Adrenal gland (tissue), 12 donors: ENCODE measurements around the gene SLC66A3. TPM values are rescaled to one million over a fixed set of nuclear protein-coding genes. Genes with fewer than 3 reads are reported as not detected.

Source experiments
- DNase-seq, 7 donors: peaks; one replicate each; pipeline ENCODE4 v3.0.0-alpha.2; 2019 to 2020
- H3K27ac ChIP-seq, 5 donors: fragments of 200-600 bp; sonication (generic) in 4 of 5; 1 replicate in 3 of 5; 2 replicates in 2 of 5; pipeline versions ENCODE4 v1.5.1 to v1.8.0; 2016 to 2020; ENCODE audit warnings: mild to moderate bottlenecking in 1 of 5
- H3K27me3 ChIP-seq: fragments of 200-600 bp; 2 replicates; pipeline ENCODE4 v1.8.0; 2021
- H3K36me3 ChIP-seq, 2 donors: fragments of 200-600 bp; replicated peaks in 1 of 2; 1 replicate in 1 of 2; 2 replicates in 1 of 2; pipeline versions ENCODE4 v1.5.1 to v1.8.0; 2018 to 2022
- H3K4me1 ChIP-seq, 2 donors: fragments of 200-600 bp; replicated peaks in 1 of 2; 1 replicate in 1 of 2; 2 replicates in 1 of 2; pipeline versions ENCODE4 v1.5.1 to v1.8.0; 2018 to 2021
- H3K4me3 ChIP-seq, 4 donors: fragments of 200-600 bp; sonication (generic) in 3 of 4; one replicate each; pipeline ENCODE4 v1.5.1; 2016 to 2018
- H3K9me3 ChIP-seq, 3 donors: fragments of 200-600 bp; sonication (generic) in 1 of 3; replicated peaks in 1 of 3; 1 replicate in 2 of 3; 2 replicates in 1 of 3; pipeline versions ENCODE4 v1.5.1 to v1.8.0; 2016 to 2021
- POLR2A ChIP-seq, 2 donors: fragments of 450-650 bp; IDR thresholded peaks; one replicate each; pipeline ENCODE4 v1.6.1; 2017; ENCODE audit warnings: antibody characterized with exemption in 2 of 2, mild to moderate bottlenecking in 2 of 2, moderate library complexity in 1 of 2
- WGBS, 4 donors: extraction: QIAGEN DNeasy Blood & Tissue Kit in 2 of 4; methylation state at CpG; one replicate each; pipeline versions ENCODE4 v1.1.5 to v1.1.7; 2013 to 2017; 5-methylcytosine and 5-hydroxymethylcytosine counted together
- intact Hi-C, 2 donors: fragments of 100-400 bp; cut with DNase I; formaldehyde crosslinking; loops; one replicate each; pipeline versions ENCODE4 v1.14.1 to v1.15.0; 2022 to 2023
- polyA plus RNA-seq, 3 donors: library from polyadenylated mRNA; stranded (reverse); fragments of 200-250 nt in 2 of 3; fragments of 350-450 nt in 1 of 3; fragmentation: Illumina TruSeq in 1 of 3; extraction: RNeasy Lipid Tissue Mini Kit (QIAGEN cat#74804) in 1 of 3; gene quantifications; one replicate each; pipeline ENCODE4 v1.2.3, GENCODE V29; 2013 to 2014
- total RNA-seq, 9 donors: library from RNA; depleted of rRNA in 4 of 9; stranded (reverse); fragments of >200 nt in 4 of 9; fragments of 120-200 nt in 1 of 9; fragmentation: NEBNext Ultra II Directional in 1 of 9; extraction: Animal tissue kit (Norgen Biotek cat#: 25700) in 1 of 9; gene quantifications; one replicate each; pipeline versions ENCODE4 v1.1.0 to v1.2.4, GENCODE V29; 2013 to 2023
- TF ChIP-seq, protein P1 (sequence below), 6 experiments: fragments of 450-650 bp in 4 of 6; fragments of 200-600 bp in 2 of 6; sonication (generic) in 1 of 6; IDR thresholded peaks; 1 replicate in 5 of 6; 2 replicates in 1 of 6; pipeline versions ENCODE4 v1.5.1 to v1.8.0; 2016 to 2021; ENCODE audit warnings: antibody characterized with exemption in 6 of 6, mild to moderate bottlenecking in 2 of 6, moderate library complexity in 1 of 6
- donor health status: healthy with polysubstance abuse.
- donor health status: Bipolar disorder and iron deficiency.
- donor health status: DM: yes; HTN: yes; CAD: no.
- donor health status: DM: no; HTN: no; CAD: no.
- donor health status: DM: no; HTN: no; CAD: no.
- donor health status: DM: yes; HTN: yes; CAD: no.

The SLC66A3 gene
- total and polyA plus RNA-seq, 12 donors = 13.0 to 162 (median 41.0) TPM

DNA sequence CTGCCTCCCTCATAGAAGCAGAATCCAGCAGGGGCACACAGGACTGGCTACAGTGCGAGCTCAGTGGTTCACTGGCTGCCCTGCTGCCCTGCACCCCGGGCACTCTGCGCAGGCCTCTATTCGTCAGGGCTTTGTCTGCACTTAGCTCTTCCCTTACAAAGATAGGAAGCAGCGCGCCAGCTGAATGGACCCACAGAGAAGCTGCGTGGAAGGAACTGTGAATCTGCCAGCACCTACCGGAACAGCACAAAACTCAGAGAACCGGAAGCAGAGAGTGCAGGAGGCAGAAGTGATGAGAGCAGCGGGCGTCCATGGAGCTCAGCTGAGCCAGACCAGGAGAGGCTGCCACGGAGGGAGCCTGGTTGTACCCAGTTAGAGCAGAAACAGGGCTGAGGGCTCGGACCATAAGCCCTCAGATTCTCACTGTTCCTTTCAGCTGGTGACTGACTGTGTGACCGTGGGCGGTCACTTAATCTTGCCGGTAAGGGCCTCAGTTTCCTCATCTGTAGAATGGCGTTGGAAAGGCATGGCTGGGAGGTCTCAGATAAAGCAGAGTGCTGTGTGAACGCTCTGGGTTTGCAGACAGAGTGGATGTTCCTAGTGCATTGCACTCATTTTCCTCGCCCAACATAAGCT, 23.1 kb upstream of the SLC66A3 start:
- Histone ChIP-seq H3K4me3 (peak overlapping the region in 1 of 4 donors; percentile 57), H3K27ac (no peak overlapping the region), H3K36me3 (no peaks in the 10 kb centered on the region), H3K27me3 (no peaks in the 10 kb centered on the region), H3K4me1 (peaks cover 16 to 19% of the 10 kb centered on the region in 2 donors), H3K9me3 (no peaks in the 10 kb centered on the region)
- TF ChIP-seq, protein P1, sequence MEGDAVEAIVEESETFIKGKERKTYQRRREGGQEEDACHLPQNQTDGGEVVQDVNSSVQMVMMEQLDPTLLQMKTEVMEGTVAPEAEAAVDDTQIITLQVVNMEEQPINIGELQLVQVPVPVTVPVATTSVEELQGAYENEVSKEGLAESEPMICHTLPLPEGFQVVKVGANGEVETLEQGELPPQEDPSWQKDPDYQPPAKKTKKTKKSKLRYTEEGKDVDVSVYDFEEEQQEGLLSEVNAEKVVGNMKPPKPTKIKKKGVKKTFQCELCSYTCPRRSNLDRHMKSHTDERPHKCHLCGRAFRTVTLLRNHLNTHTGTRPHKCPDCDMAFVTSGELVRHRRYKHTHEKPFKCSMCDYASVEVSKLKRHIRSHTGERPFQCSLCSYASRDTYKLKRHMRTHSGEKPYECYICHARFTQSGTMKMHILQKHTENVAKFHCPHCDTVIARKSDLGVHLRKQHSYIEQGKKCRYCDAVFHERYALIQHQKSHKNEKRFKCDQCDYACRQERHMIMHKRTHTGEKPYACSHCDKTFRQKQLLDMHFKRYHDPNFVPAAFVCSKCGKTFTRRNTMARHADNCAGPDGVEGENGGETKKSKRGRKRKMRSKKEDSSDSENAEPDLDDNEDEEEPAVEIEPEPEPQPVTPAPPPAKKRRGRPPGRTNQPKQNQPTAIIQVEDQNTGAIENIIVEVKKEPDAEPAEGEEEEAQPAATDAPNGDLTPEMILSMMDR (IDR thresholded peaks at IDR 0.05) = no peak
- TF ChIP-seq POLR2A (IDR thresholded peaks at IDR 0.05) = no peak
- intact Hi-C loops = loop anchor here (5.0 to 10.0 kb wide), 4 partner anchors 105 to 283 kb away; no protein-coding TSS in a partner anchor
- WGBS, 4 donors = 67 to 74% (median 71%) methylated on average over 18 to 19 of the region's 19 CpGs
- no peak for DNase-seq

- H3K27me3 ChIP-seq = no peaks in the 10 kb centered on the region
- intact Hi-C loops = loop anchor here (5.0 to 10.0 kb wide), 4 partner anchors 104 to 281 kb away; no protein-coding TSS in a partner anchor
- TF ChIP-seq POLR2A (IDR thresholded peaks at IDR 0.05) = no peak
- TF ChIP-seq, protein P1 (IDR thresholded peaks at IDR 0.05) = no peak
- no peak overlapping the region for H3K27ac ChIP-seq
- peak overlapping the region in 2 of 4 donors; percentile 15 to 57 for H3K4me3 ChIP-seq
- H3K36me3 ChIP-seq = no peaks in the 10 kb centered on the region
- whole genome bisulfite sequencing, 4 donors = 19 to 33% (median 26%) methylated on average over 16 to 25 of the region's 25 CpGs
- no peak for DNase-seq
- H3K9me3 ChIP-seq = no peaks in the 10 kb centered on the region
- H3K4me1 ChIP-seq = peaks cover 16 to 19% of the 10 kb centered on the region in 2 donors
Observed at GRCh38 chr2:11133238-11133935, 21.9 kb upstream of the SLC66A3 start.

- Histone ChIP-seq H3K9me3 (no peaks in the 10 kb centered on the region), H3K27ac (no peak overlapping the region), H3K36me3 (no peaks in the 10 kb centered on the region), H3K27me3 (no peaks in the 10 kb centered on the region), H3K4me3 (peak overlapping the region in 1 of 4 donors; percentile 57), H3K4me1 (peaks cover 16 to 19% of the 10 kb centered on the region in 2 donors)
- intact Hi-C loops = loop anchor here (5.0 to 10.0 kb wide), 4 partner anchors 103 to 281 kb away; no protein-coding TSS in a partner anchor
- TF ChIP-seq POLR2A (IDR thresholded peaks at IDR 0.05) = no peak
- TF ChIP-seq, protein P1 (IDR thresholded peaks at IDR 0.05) = no peak
- no peak for DNase-seq
- 51 to 61% (median 55%) methylated on average over 8 of the region's 8 CpGs for WGBS, 4 donors
Observed at GRCh38 chr2:11133936-11134320, 21.3 kb upstream of the SLC66A3 start.

DNA sequence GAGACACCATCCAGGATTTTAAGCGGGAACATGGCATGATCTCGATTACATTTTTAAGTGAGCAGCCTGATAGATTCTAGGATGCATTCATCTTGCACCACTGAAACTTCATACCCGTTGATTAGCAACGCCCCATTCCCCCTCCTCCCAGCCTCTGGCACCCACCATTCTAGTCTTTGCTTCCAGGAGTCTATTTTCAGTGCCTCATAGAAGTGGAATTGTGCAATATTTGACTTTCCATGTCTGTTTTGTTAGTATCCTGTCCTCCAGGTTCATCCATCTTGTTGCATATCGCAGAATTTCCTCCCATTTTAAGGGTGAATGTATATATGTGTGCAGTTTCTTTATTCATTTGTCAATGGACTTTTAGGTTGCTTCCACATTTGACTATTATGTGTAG, 20.9 kb upstream of the SLC66A3 start:
- TF ChIP-seq POLR2A (IDR thresholded peaks at IDR 0.05) = no peak
- TF ChIP-seq, protein P1 (IDR thresholded peaks at IDR 0.05) = no peak

More for the DNA sequence above, 20.9 kb upstream of the SLC66A3 start:
- H3K27ac ChIP-seq = no peak overlapping the region
- DNase-seq = no peak
- H3K4me1 ChIP-seq = peaks cover 16 to 19% of the 10 kb centered on the region in 2 donors
- WGBS, 4 donors = 82 to 92% (median 89%) methylated on average over 5 of the region's 5 CpGs
- no peak overlapping the region for H3K4me3 ChIP-seq
- intact Hi-C loops = loop anchor here (5.0 to 10.0 kb wide), 4 partner anchors 103 to 280 kb away; no protein-coding TSS in a partner anchor
- no peaks in the 10 kb centered on the region for H3K36me3 ChIP-seq
- no peaks in the 10 kb centered on the region for H3K9me3 ChIP-seq
- no peaks in the 10 kb centered on the region for H3K27me3 ChIP-seq
